MCF 10A (cell line): ENCODE results near the gene RNFT2. TPM values are rescaled to one million over a fixed set of nuclear protein-coding genes. Genes with fewer than 3 reads are reported as not detected.
A peak's percentile ranks its signal among the peaks of the same experiment; 100 is the strongest.

Source experiments
- BruUV-seq: library from RNA; stranded (reverse); fragments of 400-500 nt; replicated peaks from 2 replicates; lab custom pipeline; 2021; lab: Mats Ljungman, UMichigan
- CTCF ChIA-PET: fragments of 300-600 bp; sonication (Branson Sonifier 250); formaldehyde crosslinking; extraction: SDS; loops from one replicate; lab custom pipeline; 2021; ENCODE audit warnings: antibody characterized with exemption, inconsistent platforms; lab: Yijun Ruan, JAX
- POLR2A ChIA-PET: fragments of 300-600, 350-650 bp; sonication (Branson Sonifier 250); formaldehyde crosslinking; extraction: SDS; loops from one replicate; lab custom pipeline; 2020; ENCODE audit warnings: antibody characterized with exemption, inconsistent platforms; lab: Yijun Ruan, JAX
- DNase-seq: peaks from one replicate; pipeline ENCODE4 v3.0.0-alpha.2; 2018; ENCODE audit not compliant: unreplicated experiment
- H3K27ac Mint-ChIP-seq: one replicate; pipeline ENCODE4 v1.8.0; 2022; ENCODE audit warnings: mild to moderate bottlenecking, low read depth, mixed read lengths; ENCODE audit not compliant: unreplicated experiment
- H3K27me3 Mint-ChIP-seq: one replicate; pipeline ENCODE4 v1.8.0; 2022; ENCODE audit warnings: mixed read lengths; ENCODE audit not compliant: insufficient read depth, unreplicated experiment
- H3K36me3 Mint-ChIP-seq: one replicate; pipeline ENCODE4 v1.8.0; 2022; ENCODE audit warnings: mild to moderate bottlenecking, moderate library complexity, mixed read lengths; ENCODE audit not compliant: insufficient read depth, unreplicated experiment
- H3K4me1 Mint-ChIP-seq: one replicate; pipeline ENCODE4 v1.8.0; 2022; ENCODE audit warnings: mixed read lengths; ENCODE audit not compliant: insufficient read depth, unreplicated experiment
- H3K4me3 Mint-ChIP-seq: one replicate; pipeline ENCODE4 v1.8.0; 2022; ENCODE audit warnings: mild to moderate bottlenecking, moderate library complexity, mixed read lengths; ENCODE audit not compliant: unreplicated experiment
- H3K9me3 Mint-ChIP-seq: one replicate; pipeline ENCODE4 v1.8.0; 2022; ENCODE audit warnings: mixed read lengths; ENCODE audit not compliant: unreplicated experiment
- intact Hi-C: fragments of 100-400 bp; cut with micrococcal nuclease; formaldehyde crosslinking; loops from 2 replicates; pipeline ENCODE4 v1.14.1; 2022
- total RNA-seq: library from RNA; stranded (reverse); gene quantifications from 2 replicates; pipeline ENCODE4 v1.2.3, GENCODE V29; 2022
- TF ChIP-seq, protein P1 (sequence below): fragments of 200-600 bp; IDR thresholded peaks from one replicate; pipeline ENCODE4 v1.8.0; 2022; ENCODE audit warnings: antibody characterized with exemption, mild to moderate bottlenecking; ENCODE audit not compliant: unreplicated experiment

The RNFT2 gene
- total RNA-seq, 1 experiment from 2014 or later = 7.2 TPM

DNA sequence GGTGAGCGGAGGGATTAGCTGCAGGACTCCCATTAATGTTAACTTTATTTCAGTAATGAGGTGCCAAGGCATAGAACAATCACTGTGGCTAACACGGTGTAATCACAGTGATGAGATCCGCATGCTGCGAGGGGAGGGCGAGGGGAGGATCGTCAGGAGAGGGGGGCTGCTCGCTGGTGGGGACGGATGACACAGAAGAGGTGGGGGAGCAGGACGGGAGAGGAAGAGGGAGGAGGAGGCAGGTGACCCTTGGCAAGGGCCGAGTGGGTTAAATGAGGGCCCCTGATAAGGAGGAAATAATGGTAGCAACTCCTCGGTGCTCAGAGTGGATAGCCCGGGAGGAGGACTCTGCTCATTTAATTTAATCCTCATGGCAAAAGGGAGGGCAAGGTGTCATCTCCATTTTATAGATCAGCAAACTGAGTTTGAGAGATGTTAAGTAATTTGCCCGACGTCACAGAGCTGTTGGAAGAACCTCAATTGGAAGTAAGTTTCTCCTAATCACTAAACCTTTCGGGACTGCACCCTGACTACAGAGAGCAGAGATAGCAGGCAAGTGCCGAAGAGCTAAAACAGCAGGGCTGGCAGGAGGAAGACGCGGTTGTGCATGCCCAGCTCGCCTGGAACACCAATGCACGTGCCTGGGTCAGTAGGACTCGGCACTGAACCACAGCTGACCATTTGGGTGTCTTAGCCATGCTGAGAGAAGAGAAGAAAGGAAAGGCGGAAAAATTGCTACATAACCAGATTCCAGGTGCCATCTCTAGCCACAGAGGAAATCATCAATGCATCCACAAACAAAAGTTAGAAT, 43.3 kb upstream of the RNFT2 start:
- Mint-ChIP-seq H3K4me1 (peaks cover 11% of the 10 kb centered on the region), H3K36me3 (no peaks in the 10 kb centered on the region), H3K4me3 (no peak overlapping the region), H3K9me3 (no peaks in the 10 kb centered on the region), H3K27ac (no peak overlapping the region), H3K27me3 (peaks cover 57% of the 10 kb centered on the region)
- ChIA-PET CTCF (interaction anchor here (0.6 kb wide), 1 partner anchor 15 kb away, joined by 3 read pairs; no protein-coding TSS in a partner anchor), POLR2A (no interaction called here)
- DNase-seq = no peak
- intact Hi-C loops = no loop called here
- TF ChIP-seq, protein P1, sequence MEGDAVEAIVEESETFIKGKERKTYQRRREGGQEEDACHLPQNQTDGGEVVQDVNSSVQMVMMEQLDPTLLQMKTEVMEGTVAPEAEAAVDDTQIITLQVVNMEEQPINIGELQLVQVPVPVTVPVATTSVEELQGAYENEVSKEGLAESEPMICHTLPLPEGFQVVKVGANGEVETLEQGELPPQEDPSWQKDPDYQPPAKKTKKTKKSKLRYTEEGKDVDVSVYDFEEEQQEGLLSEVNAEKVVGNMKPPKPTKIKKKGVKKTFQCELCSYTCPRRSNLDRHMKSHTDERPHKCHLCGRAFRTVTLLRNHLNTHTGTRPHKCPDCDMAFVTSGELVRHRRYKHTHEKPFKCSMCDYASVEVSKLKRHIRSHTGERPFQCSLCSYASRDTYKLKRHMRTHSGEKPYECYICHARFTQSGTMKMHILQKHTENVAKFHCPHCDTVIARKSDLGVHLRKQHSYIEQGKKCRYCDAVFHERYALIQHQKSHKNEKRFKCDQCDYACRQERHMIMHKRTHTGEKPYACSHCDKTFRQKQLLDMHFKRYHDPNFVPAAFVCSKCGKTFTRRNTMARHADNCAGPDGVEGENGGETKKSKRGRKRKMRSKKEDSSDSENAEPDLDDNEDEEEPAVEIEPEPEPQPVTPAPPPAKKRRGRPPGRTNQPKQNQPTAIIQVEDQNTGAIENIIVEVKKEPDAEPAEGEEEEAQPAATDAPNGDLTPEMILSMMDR = no peak
- no TSS peak for BruUV-seq

DNA sequence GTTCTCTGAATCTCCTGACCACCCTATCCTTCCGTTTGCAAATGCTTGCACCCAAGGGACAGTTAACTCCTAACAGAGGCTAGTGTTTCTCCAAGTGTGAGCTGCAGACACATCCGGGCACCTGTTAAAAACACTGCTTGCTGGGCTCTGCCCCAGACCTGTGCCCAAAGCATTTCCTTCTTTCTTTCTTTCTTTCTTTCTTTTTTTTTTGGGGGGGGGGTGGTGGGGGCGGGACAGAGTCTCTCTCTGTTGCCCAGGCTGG, 42.7 kb upstream of the RNFT2 start:
- H3K27me3 Mint-ChIP-seq = peaks cover 57% of the 10 kb centered on the region
- no peak for DNase-seq
- no TSS peak for BruUV-seq
- H3K27ac Mint-ChIP-seq = no peak overlapping the region
- H3K4me3 Mint-ChIP-seq = no peak overlapping the region
- H3K9me3 Mint-ChIP-seq = no peaks in the 10 kb centered on the region
- POLR2A ChIA-PET = no interaction called here
- TF ChIP-seq, protein P1 = no peak
- no peaks in the 10 kb centered on the region for H3K36me3 Mint-ChIP-seq
- intact Hi-C loops = no loop called here
- peaks cover 11% of the 10 kb centered on the region for H3K4me1 Mint-ChIP-seq
- CTCF ChIA-PET = no interaction called here

DNA sequence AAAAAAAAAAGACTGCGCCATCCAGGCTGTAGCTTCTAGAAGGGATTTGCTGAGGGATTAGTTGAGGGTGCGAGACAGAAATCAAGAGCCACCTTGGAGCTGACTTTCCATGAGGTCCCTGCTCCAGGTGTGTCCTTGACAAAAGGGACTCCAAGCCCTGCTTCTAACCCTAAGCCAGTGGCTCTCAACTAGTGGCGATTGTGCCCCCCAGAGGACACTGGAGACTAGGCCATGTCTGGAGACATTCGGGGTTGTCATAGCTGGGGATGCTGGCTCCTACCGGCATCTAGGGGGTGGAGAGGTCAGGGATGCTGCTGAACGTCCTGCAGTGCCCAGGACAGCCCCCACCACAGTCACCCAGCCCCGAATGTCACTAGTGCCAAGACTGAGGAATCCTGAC, 40.8 kb upstream of the RNFT2 start:
- Mint-ChIP-seq H3K36me3 (no peaks in the 10 kb centered on the region), H3K27ac (no peak overlapping the region), H3K4me3 (no peak overlapping the region), H3K4me1 (peaks cover 11% of the 10 kb centered on the region), H3K27me3 (peaks cover 46% of the 10 kb centered on the region), H3K9me3 (no peaks in the 10 kb centered on the region)
- TF ChIP-seq, protein P1 = no peak
- ChIA-PET POLR2A (no interaction called here), CTCF (interaction anchor here (0.6 to 1.8 kb wide), 5 partner anchors 9 to 714 kb away, joined by 3 to 7 read pairs (median 3); no protein-coding TSS in a partner anchor)
- intact Hi-C loops = no loop called here
- BruUV-seq = no TSS peak
- peak; percentile 33 for DNase-seq

DNA sequence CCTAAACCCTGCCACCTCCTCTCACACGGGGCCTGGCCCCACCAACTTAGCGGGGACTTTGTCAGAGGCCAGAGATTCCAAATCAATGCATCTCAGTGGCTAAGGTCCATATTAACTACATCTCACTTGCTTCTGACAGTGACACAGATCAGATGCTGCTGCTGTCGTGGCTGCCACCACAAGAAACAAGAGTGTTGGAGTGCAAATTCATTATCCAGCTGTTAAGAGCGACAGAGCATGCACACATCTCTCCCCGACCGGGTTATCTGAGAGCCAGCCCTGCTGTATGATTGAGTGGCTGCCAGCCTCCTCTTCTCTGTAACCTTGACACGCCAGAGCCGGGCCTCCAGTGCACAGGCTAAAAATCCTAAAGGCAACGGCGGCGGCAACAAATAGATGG, 40.4 kb upstream of the RNFT2 start:
- ChIA-PET CTCF (interaction anchor here (0.6 to 1.8 kb wide), 5 partner anchors 11 to 714 kb away, joined by 3 to 7 read pairs (median 3); no protein-coding TSS in a partner anchor), POLR2A (no interaction called here)
- H3K27ac Mint-ChIP-seq = no peak overlapping the region
- intact Hi-C loops = no loop called here
- no peaks in the 10 kb centered on the region for H3K9me3 Mint-ChIP-seq
- DNase-seq = no peak
- TF ChIP-seq, protein P1 = no peak
- H3K4me1 Mint-ChIP-seq = peaks cover 11% of the 10 kb centered on the region
- H3K4me3 Mint-ChIP-seq = no peak overlapping the region
- BruUV-seq = no TSS peak
- H3K27me3 Mint-ChIP-seq = peaks cover 42% of the 10 kb centered on the region
- H3K36me3 Mint-ChIP-seq = no peaks in the 10 kb centered on the region
